Uterus (tissue), 4 donors: ENCODE measurements around the gene DNAJA1. TPM values are rescaled to one million over a fixed set of nuclear protein-coding genes. Genes with fewer than 3 reads are reported as not detected.
A peak's percentile ranks its signal among the peaks of the same experiment; 100 is the strongest.

Source experiments
- DNase-seq, 2 donors: peaks; one replicate each; pipeline ENCODE4 v3.0.0-alpha.2; 2019 to 2020
- H3K27ac ChIP-seq, 2 donors: fragments of 200-600 bp; sonication (generic); 1 replicate in 1 of 2; 2 replicates in 1 of 2; pipeline ENCODE4 v1.5.1; 2016 to 2018
- H3K27me3 ChIP-seq, 2 donors: fragments of 200-600 bp; sonication (generic); one replicate each; pipeline ENCODE4 v1.5.1; 2018 to 2019; ENCODE audit warnings: control low read depth in 1 of 2
- H3K36me3 ChIP-seq, 2 donors: fragments of 200-600 bp; sonication (generic); one replicate each; pipeline ENCODE4 v1.5.1; 2019; ENCODE audit warnings: control low read depth in 1 of 2
- H3K4me1 ChIP-seq, 2 donors: fragments of 200-600 bp; sonication (generic); one replicate each; pipeline ENCODE4 v1.5.1; 2018 to 2019; ENCODE audit warnings: control low read depth in 1 of 2
- H3K4me3 ChIP-seq, 2 donors: fragments of 200-600 bp; sonication (generic); 1 replicate in 1 of 2; 2 replicates in 1 of 2; pipeline ENCODE4 v1.5.1; 2018 to 2019; ENCODE audit warnings: mild to moderate bottlenecking in 1 of 2
- H3K9me3 ChIP-seq, 2 donors: fragments of 200-600 bp; sonication (generic); one replicate each; pipeline ENCODE4 v1.5.1; 2019; ENCODE audit warnings: control low read depth in 1 of 2
- CTCF ChIP-seq, 4 experiments: fragments of 200-600 bp in 2 of 4; fragments of 450-650 bp in 2 of 4; sonication (generic) in 2 of 4; IDR thresholded peaks; one replicate each; pipeline ENCODE4 v1.5.1; 2016 to 2019; ENCODE audit warnings: antibody characterized with exemption in 4 of 4, mild to moderate bottlenecking in 2 of 4, moderate library complexity in 1 of 4
- POLR2A ChIP-seq, 2 donors: fragments of 450-650 bp; IDR thresholded peaks; one replicate each; pipeline ENCODE4 v1.6.1; 2016; ENCODE audit warnings: antibody characterized with exemption in 2 of 2, mild to moderate bottlenecking in 1 of 2, moderate library complexity in 1 of 2
- intact Hi-C: fragments of 100-400 bp; cut with DNase I; formaldehyde crosslinking; loops from one replicate; pipeline ENCODE4 v1.15.1; 2023; ENCODE audit warnings: low total_unique reads
- total RNA-seq, 4 donors: library from RNA; depleted of rRNA in 3 of 4; stranded (reverse); fragments of >200 nt in 3 of 4; gene quantifications; one replicate each; pipeline versions ENCODE4 v1.1.0 to v1.2.4, GENCODE V29; 2014 to 2023
- donor health status: DM: yes; HTN: yes; CAD: no.

Gene DNAJA1
- total RNA-seq, 4 donors from 2014 or later: 47.1 to 148 (median 82.1) TPM

GRCh38 chr9:33022755-33023154 is 2.3 kb upstream of the DNAJA1 start:
- Histone ChIP-seq H3K9me3 (no peaks in the 10 kb centered on the region), H3K27ac (peak overlapping the region in 1 of 2 donors; percentile 19), H3K36me3 (no peaks in the 10 kb centered on the region), H3K4me3 (no peak overlapping the region), H3K27me3 (no peaks in the 10 kb centered on the region), H3K4me1 (no peaks in the 10 kb centered on the region)
- intact Hi-C loops: no loop called here
- DNase-seq: no peak
- TF ChIP-seq CTCF (IDR thresholded peaks at IDR 0.05): no peak
- TF ChIP-seq POLR2A (IDR thresholded peaks at IDR 0.05): no peak

- peak overlapping the region; percentile 99 to 100 for H3K27ac ChIP-seq
- no peak overlapping the region for H3K4me3 ChIP-seq
- no peak for DNase-seq
- intact Hi-C loops: no loop called here
- H3K9me3 ChIP-seq: no peaks in the 10 kb centered on the region
- TF ChIP-seq POLR2A (IDR thresholded peaks at IDR 0.05) (no peak), CTCF (IDR thresholded peaks at IDR 0.05) (no peak)
- no peaks in the 10 kb centered on the region for H3K36me3 ChIP-seq
- no peaks in the 10 kb centered on the region for H3K27me3 ChIP-seq
- H3K4me1 ChIP-seq: no peaks in the 10 kb centered on the region
These were observed 1.4 kb upstream of the DNAJA1 start for GRCh38 chr9:33023661-33024060.

- intact Hi-C loops: no loop called here
- DNase-seq: peak in 1 of 2 donors; percentile 28
- Histone ChIP-seq H3K27me3 (no peaks in the 10 kb centered on the region), H3K36me3 (no peaks in the 10 kb centered on the region), H3K4me3 (peak overlapping the region; percentile 94 to 96), H3K27ac (peak overlapping the region; percentile 99 to 100), H3K4me1 (no peaks in the 10 kb centered on the region), H3K9me3 (no peaks in the 10 kb centered on the region)
- no peak for TF ChIP-seq CTCF (IDR thresholded peaks at IDR 0.05)
- TF ChIP-seq POLR2A (IDR thresholded peaks at IDR 0.05): no peak
These were observed 727 bp upstream of the DNAJA1 start for GRCh38 chr9:33024126-33024965.

- Histone ChIP-seq H3K9me3 (no peaks in the 10 kb centered on the region), H3K27me3 (no peaks in the 10 kb centered on the region), H3K4me1 (no peaks in the 10 kb centered on the region), H3K36me3 (no peaks in the 10 kb centered on the region), H3K27ac (peak overlapping the region; percentile 99 to 100), H3K4me3 (peak overlapping the region; percentile 94 to 96)
- intact Hi-C loops: no loop called here
- TF ChIP-seq CTCF (IDR thresholded peaks at IDR 0.05) (no peak), POLR2A (IDR thresholded peaks at IDR 0.05) (no peak)
- DNase-seq: peak; percentile 57
These were observed 684 bp downstream of the DNAJA1 start for GRCh38 chr9:33025572-33026342.
